B cell (primary cell): ENCODE measurements around the gene H6PD. TPM values are rescaled to one million over a fixed set of nuclear protein-coding genes. Genes with fewer than 3 reads are reported as not detected.

Experiments used
- ATAC-seq: fragments of 200-7000 bp; cut with Tn5 transposase; one replicate; pipeline ENCODE4 v1.10.0; 2021; ENCODE audit warnings: low read depth, mild to moderate bottlenecking, moderate number of reproducible peaks, moderate library complexity
- CTCF ChIA-PET: fragments of 350-600 bp; sonication (Branson Sonifier 250); formaldehyde crosslinking; loops from one replicate; lab custom pipeline; 2021; ENCODE audit warnings: antibody characterized with exemption, inconsistent platforms; lab: Charles Lee
- POLR2A ChIA-PET: fragments of 350-600 bp; sonication (Branson Sonifier 250); formaldehyde crosslinking; loops from one replicate; lab custom pipeline; 2021; ENCODE audit warnings: antibody characterized with exemption; lab: Charles Lee
- DNase-seq: peaks from one replicate; pipeline ENCODE4 v3.0.0; 2013
- H2AFZ ChIP-seq: 2 replicates; pipeline ENCODE4 v1.6.1; 2012; ENCODE audit warnings: mild to moderate bottlenecking, low read depth, low read length; ENCODE audit not compliant: insufficient read depth, poor library complexity, severe bottlenecking
- H3K27ac ChIP-seq, 2 donors: 1 replicate in 1 of 2; 2 replicates in 1 of 2; pipeline ENCODE4 v1.5.1; 2012 to 2013; ENCODE audit warnings: low read length in 2 of 2, mild to moderate bottlenecking in 2 of 2, moderate library complexity in 1 of 2
- H3K27me3 ChIP-seq, 4 experiments: fragments of 200-600 bp in 1 of 4; sonication (generic) in 1 of 4; replicated peaks in 1 of 4; 1 replicate in 2 of 4; 2 replicates in 2 of 4; pipeline versions ENCODE4 v1.6.1 to v1.7.0; 2013 to 2016; ENCODE audit warnings: low read length in 3 of 4, mild to moderate bottlenecking in 2 of 4, mixed read lengths in 1 of 4, moderate library complexity in 1 of 4; ENCODE audit not compliant: insufficient read depth in 4 of 4, control insufficient read depth in 3 of 4; ENCODE audit errors: control extremely low read depth in 1 of 4
- H3K36me3 ChIP-seq, 2 experiments: replicated peaks in 1 of 2; 1 replicate in 1 of 2; 2 replicates in 1 of 2; pipeline versions ENCODE4 v1.6.1 to v1.7.1; 2013; ENCODE audit warnings: low read length in 1 of 2; ENCODE audit not compliant: insufficient read depth in 2 of 2, control insufficient read depth in 1 of 2; ENCODE audit errors: control extremely low read depth in 1 of 2, extremely low read depth in 1 of 2
- H3K4me1 ChIP-seq, 2 donors: fragments of 200-600 bp in 1 of 2; sonication (generic) in 1 of 2; 1 replicate in 1 of 2; 2 replicates in 1 of 2; pipeline versions ENCODE4 v1.5.1 to v1.6.1; 2013 to 2017; ENCODE audit warnings: low read length in 2 of 2; ENCODE audit not compliant: control insufficient read depth in 2 of 2, insufficient read depth in 2 of 2
- H3K4me2 ChIP-seq: replicated peaks from 2 replicates; pipeline ENCODE3; 2012; ENCODE audit warnings: mild to moderate bottlenecking, low read depth, low read length; ENCODE audit not compliant: poor library complexity, severe bottlenecking
- H3K4me3 ChIP-seq, 5 experiments: fragments of 200-600 bp in 1 of 5; sonication (generic) in 1 of 5; 1 replicate in 3 of 5; 2 replicates in 2 of 5; pipeline versions ENCODE4 v1.5.1 to v1.7.0; 2011 to 2016; ENCODE audit warnings: low read length in 4 of 5, mild to moderate bottlenecking in 4 of 5, low read depth in 2 of 5, control low read depth in 1 of 5, moderate library complexity in 1 of 5; ENCODE audit not compliant: insufficient read depth in 1 of 5; ENCODE audit errors: control extremely low read depth in 1 of 5, extremely low read depth in 1 of 5
- H3K79me2 ChIP-seq: fragments of 200-600 bp; sonication (generic); one replicate; pipeline ENCODE4 v1.6.0; 2016; ENCODE audit warnings: low read length; ENCODE audit not compliant: control insufficient read depth, insufficient read depth
- H3K9ac ChIP-seq: fragments of 200-600 bp; sonication (generic); 2 replicates; pipeline ENCODE4 v1.6.1; 2017; ENCODE audit warnings: mild to moderate bottlenecking, low read length, moderate library complexity
- H3K9me3 ChIP-seq, 3 donors: one replicate each; pipeline versions ENCODE4 v1.6.1 to v1.7.1; 2013; ENCODE audit warnings: low read length in 2 of 3; ENCODE audit not compliant: control insufficient read depth in 2 of 3, insufficient read depth in 1 of 3; ENCODE audit errors: control extremely low read depth in 1 of 3
- H4K20me1 ChIP-seq: 2 replicates; pipeline ENCODE4 v1.6.0; 2012; ENCODE audit warnings: mild to moderate bottlenecking, low read length; ENCODE audit not compliant: insufficient read depth, control insufficient read depth, poor library complexity, severe bottlenecking
- H3K27ac Mint-ChIP-seq: one replicate; pipeline ENCODE4 v1.8.0; 2021; ENCODE audit warnings: mixed read lengths
- H3K27me3 Mint-ChIP-seq: one replicate; pipeline ENCODE4 v1.8.0; 2021; ENCODE audit warnings: mixed read lengths
- H3K4me1 Mint-ChIP-seq: one replicate; pipeline ENCODE4 v1.8.0; 2021; ENCODE audit warnings: mixed read lengths
- H3K4me3 Mint-ChIP-seq: one replicate; pipeline ENCODE4 v1.8.0; 2021; ENCODE audit warnings: mixed read lengths
- H3K9me3 Mint-ChIP-seq: one replicate; pipeline ENCODE4 v1.8.0; 2022; ENCODE audit warnings: mixed read lengths; ENCODE audit not compliant: insufficient read depth
- CTCF ChIP-seq: fragments of 200-600 bp; IDR thresholded peaks from one replicate; pipeline ENCODE4 v1.8.0; 2022; ENCODE audit warnings: antibody characterized with exemption, mild to moderate bottlenecking
- EZH2 ChIP-seq: IDR thresholded peaks from 2 replicates; pipeline ENCODE4 v1.6.1; 2012; ENCODE audit warnings: borderline replicate concordance, low read depth, mild to moderate bottlenecking, moderate library complexity, low read length; ENCODE audit not compliant: insufficient read depth, poor library complexity, severe bottlenecking
- WGBS: methylation state at CpG from one replicate; pipeline ENCODE4 v1.1.5; 2013; ENCODE audit warnings: missing lambda C conversion rate; ENCODE audit not compliant: insufficient coverage; 5-methylcytosine and 5-hydroxymethylcytosine counted together
- intact Hi-C: fragments of 100-400 bp; cut with micrococcal nuclease; formaldehyde crosslinking; loops from one replicate; pipeline ENCODE4 v1.10.0; 2022
- polyA plus RNA-seq: library from polyadenylated mRNA; depleted of rRNA; stranded (reverse); fragments of >200 nt; gene quantifications from 2 replicates; pipeline ENCODE4 v1.2.3, GENCODE V29; 2012
- total RNA-seq, 2 donors: library from RNA; stranded (reverse); fragments of 120-200 nt in 1 of 2; gene quantifications; 1 replicate in 1 of 2; 2 replicates in 1 of 2; pipeline versions ENCODE4 v1.2.3 to v1.2.4, GENCODE V29; 2013 to 2022

H6PD gene
- total and polyA plus RNA-seq, 2 donors (not counting 1 experiment from before 2014, with no cell fraction given), result 11.3 to 30.2 TPM

DNA sequence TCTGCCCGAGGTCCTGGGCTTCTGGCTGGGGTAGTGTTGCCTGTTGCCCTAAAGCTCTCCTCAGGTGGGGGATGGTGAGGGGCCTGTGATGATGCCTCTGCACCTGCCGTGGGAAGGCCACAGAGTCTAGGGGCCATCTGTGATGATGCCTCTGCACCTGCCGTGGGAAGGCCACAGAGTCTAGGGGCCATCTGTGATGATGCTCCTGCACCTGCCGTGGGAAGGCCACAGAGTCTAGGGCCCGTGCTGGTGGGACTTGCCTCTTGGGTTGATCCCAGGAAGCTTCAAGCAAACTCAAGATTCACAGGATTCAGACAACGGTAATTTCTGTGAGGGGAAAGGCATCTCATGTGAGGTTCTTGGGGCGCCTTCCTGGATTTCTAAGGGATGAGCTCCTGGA lies 75.4 kb downstream of the H6PD start:
- Histone ChIP-seq H3K27ac (no peak overlapping the region), H3K4me1 (peaks cover 0 to 10% of the 10 kb centered on the region in 2 donors), H3K79me2 (peaks cover 59% of the 10 kb centered on the region), H2AFZ (no peak overlapping the region), H3K9ac (no peak overlapping the region), H3K4me3 (no peak overlapping the region), H4K20me1 (no peaks in the 10 kb centered on the region), H3K9me3 (no peaks in the 10 kb centered on the region), H3K27me3 (no peaks in the 10 kb centered on the region), H3K36me3 (no peaks in the 10 kb centered on the region), H3K4me2 (no peak overlapping the region)
- no peak for TF ChIP-seq CTCF
- no peak for TF ChIP-seq EZH2
- Mint-ChIP-seq H3K27ac (no peak overlapping the region), H3K27me3 (no peaks in the 10 kb centered on the region), H3K4me3 (no peak overlapping the region), H3K9me3 (no peaks in the 10 kb centered on the region), H3K4me1 (peaks cover 15% of the 10 kb centered on the region)
- ATAC-seq (no peak), DNase-seq (no peak)
- ChIA-PET POLR2A (no interaction called here), CTCF (interaction anchor here (1.0 kb wide), 1 partner anchor 146 kb away, joined by 3 read pairs; no protein-coding TSS in a partner anchor)
- 72% methylated on average over 6 of the region's 7 CpGs for WGBS
- intact Hi-C loops, result no loop called here

GRCh38 chr1:9311029-9311428 lies 76.5 kb downstream of the H6PD start:
- H3K79me2 ChIP-seq, result peaks cover 56% of the 10 kb centered on the region
- no peak for ATAC-seq
- Mint-ChIP-seq H3K27me3 (no peaks in the 10 kb centered on the region), H3K27ac (no peak overlapping the region), H3K4me1 (peaks cover 13% of the 10 kb centered on the region), H3K4me3 (no peak overlapping the region), H3K9me3 (no peaks in the 10 kb centered on the region)
- H3K9me3 ChIP-seq, result no peaks in the 10 kb centered on the region
- H2AFZ ChIP-seq, result no peak overlapping the region
- H3K27ac ChIP-seq, result no peak overlapping the region
- WGBS, result 90% methylated on average over 2 of the region's 10 CpGs
- no peak overlapping the region for H3K9ac ChIP-seq
- H3K4me2 ChIP-seq, result no peak overlapping the region
- ChIA-PET POLR2A (no interaction called here), CTCF (interaction anchor here (0.6 to 0.7 kb wide), 2 partner anchors 22 to 181 kb away, joined by 3 to 4 read pairs; no protein-coding TSS in a partner anchor)
- intact Hi-C loops, result no loop called here
- no peak overlapping the region for H3K4me3 ChIP-seq
- H3K27me3 ChIP-seq, result no peaks in the 10 kb centered on the region
- H3K36me3 ChIP-seq, result no peaks in the 10 kb centered on the region
- no peak for DNase-seq
- no peaks in the 10 kb centered on the region for H3K4me1 ChIP-seq
- H4K20me1 ChIP-seq, result no peaks in the 10 kb centered on the region
- no peak for TF ChIP-seq CTCF
- no peak for TF ChIP-seq EZH2
